ENCODE data around the gene IFNA5.

IFNA5 gene

DNA sequence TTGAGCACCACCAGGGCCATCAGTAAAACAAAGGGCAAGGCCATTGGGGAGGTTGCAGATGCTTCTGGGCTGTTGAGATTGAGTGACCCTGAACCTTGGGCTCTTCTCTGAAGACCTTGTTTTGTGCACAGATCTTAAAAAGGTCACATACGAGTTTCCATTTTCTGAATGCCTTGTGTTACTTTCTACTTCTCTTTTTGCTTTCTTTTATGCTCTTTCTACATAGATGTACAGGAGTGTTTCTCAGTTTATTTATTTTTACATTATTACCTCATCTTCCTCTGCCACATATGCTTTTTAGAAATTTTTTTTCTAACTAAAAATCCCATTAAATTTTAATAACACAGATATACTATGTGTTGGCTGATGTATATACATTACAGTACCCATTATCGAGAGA, at the start of gene IFNA5:
TSS of gene IFNA5 (minus strand) at position 101 of the 400 bp plus-strand sequence. CDS start at position 44, 57 bp downstream.
- no peak for DNase-seq (ENCODE audit: low read depth in 1 of 2, low spot score in 1 of 2)

DNA sequence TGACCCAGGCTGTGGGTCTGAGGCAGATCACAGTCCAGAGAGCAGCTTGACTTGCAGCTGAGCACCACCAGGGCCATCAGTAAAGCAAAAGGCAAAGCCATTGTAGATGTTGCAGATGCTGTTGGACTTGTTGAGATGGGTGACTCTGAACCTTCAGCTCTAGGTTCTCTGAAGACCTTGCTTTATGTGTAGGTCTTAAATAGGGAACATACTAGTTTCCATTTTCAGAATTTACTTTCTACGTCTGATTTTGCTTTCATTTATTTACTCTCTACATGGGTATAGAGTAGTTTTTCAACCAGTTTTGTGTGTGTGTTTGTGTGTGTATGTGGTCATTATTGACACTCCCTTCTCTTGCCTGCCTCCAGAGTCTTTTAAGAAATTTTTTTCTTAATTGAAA, 45.7 kb upstream of the IFNA5 start, which contains the start of gene IFNA6:
TSS of gene IFNA6 (minus strand) at position 101 of the 400 bp plus-strand sequence. CDS start at position 101, 0 bp downstream.
- DNase-seq (ENCODE audit: low read depth in 1 of 2, low spot score in 1 of 2) = no peak

GRCh38 chr9:21348430-21348970, 43.4 kb upstream of the IFNA5 start:
- no peak for DNase-seq (ENCODE audit: low read depth in 1 of 2, low spot score in 1 of 2)

- no peak for DNase-seq (ENCODE audit: low read depth in 1 of 2, low spot score in 1 of 2)
These were observed 35.6 kb upstream of the IFNA5 start for GRCh38 chr9:21340735-21341134.

DNA sequence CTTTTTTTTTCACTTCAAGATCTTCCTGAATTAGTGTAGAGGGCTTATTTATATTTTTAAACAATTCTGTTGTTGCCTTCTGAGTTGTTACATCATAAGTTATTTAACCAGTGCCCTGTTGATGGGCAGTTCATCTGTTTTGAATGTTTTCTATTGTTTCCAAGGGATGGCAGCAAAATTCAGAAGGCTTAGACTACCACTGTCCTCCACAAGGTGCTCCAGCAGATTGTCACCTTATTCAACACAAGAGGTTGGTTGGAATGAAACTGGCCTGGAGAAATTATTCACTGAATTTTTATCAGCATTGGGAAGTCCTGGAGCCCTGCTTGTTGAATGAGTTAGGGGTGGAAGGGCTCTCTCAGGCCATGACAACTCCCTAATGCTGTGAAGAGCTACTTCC, 31.3 kb upstream of the IFNA5 start:
- no peak for DNase-seq (ENCODE audit: low read depth in 1 of 2, low spot score in 1 of 2)

DNA sequence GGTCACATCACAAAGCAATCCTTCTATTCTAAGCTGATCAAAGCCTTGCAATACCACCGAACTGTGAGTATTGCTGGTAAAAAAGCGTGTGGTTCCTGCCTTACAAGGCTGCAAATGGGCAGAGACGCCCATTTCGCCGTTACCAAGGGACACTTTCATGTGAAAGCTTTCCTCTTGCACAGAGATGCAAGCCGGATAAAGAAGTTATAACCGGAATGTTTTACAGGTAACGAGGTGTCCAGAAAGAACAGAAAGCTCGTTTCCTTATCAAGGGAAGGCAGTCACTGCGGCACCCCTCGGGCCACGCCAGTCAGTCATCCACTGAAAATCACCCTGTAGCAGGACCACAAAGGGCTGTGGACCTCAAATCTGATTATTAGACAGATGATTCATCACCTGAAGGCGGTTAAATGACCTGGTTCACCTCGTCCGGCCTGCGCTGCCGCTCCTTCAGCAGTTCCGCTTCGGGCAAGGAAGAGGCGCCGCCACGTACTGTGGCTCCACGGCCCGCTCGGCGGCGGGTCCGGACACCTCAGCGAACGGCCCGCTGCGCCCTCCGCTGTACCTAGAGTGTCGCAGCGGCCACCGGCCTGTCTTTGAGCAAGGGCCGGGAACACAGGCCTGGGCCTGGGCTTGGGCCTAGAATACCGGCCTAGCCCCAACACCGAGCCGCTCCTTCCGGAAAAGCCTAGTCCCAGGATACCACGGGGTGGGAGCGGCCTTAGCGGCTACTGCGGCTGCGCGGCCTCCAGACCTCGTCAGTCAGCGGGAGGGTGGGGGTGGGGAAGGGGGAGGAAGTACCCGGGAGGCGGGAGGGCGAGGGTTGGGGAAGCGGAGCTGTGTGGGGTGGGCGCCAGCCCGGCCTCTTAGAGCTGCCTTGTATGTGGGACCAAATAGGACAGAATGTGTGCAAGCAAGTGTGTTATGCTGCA, 29.9 kb upstream of the IFNA5 start, which contains the start of gene KLHL9:
TSS of gene KLHL9 (minus strand) at position 704 of the 932 bp plus-strand sequence. CDS start at position 159, 545 bp downstream.
- DNase-seq (ENCODE audit: low read depth in 1 of 2, low spot score in 1 of 2) = peak; percentile 74 to 75

DNA sequence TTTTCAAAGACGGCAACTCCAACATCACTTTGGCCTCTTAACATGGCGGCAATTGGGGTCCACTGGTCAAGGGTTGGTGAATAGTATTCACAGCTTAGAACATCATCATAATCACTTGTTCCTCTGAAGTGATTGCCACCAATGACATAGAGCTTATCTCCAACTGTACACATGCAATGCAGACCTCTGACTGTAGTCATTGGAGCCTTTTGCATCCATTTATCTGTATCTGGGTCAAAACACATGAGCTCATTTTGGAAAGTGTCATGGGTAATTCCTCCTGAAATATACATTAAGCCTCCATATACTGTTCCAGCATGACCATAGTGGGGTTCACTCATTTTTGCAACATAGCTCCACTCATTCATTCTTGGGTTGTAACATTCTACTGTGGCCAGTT, 28.1 kb upstream of the IFNA5 start:
- DNase-seq (ENCODE audit: low read depth in 1 of 2, low spot score in 1 of 2) = no peak

GRCh38 chr9:21331676-21332402, 26.7 kb upstream of the IFNA5 start:
- no peak for DNase-seq (ENCODE audit: low read depth in 1 of 2, low spot score in 1 of 2)

GRCh38 chr9:21326526-21327139, 21.5 kb upstream of the IFNA5 start:
- DNase-seq (ENCODE audit: low read depth in 1 of 2, low spot score in 1 of 2) = no peak

GRCh38 chr9:21324047-21324446, 18.9 kb upstream of the IFNA5 start:
- DNase-seq (ENCODE audit: low read depth in 1 of 2, low spot score in 1 of 2) = no peak

- DNase-seq (ENCODE audit: low read depth in 1 of 2, low spot score in 1 of 2) = no peak
These were observed 17.9 kb upstream of the IFNA5 start for GRCh38 chr9:21322911-21323461.

DNA sequence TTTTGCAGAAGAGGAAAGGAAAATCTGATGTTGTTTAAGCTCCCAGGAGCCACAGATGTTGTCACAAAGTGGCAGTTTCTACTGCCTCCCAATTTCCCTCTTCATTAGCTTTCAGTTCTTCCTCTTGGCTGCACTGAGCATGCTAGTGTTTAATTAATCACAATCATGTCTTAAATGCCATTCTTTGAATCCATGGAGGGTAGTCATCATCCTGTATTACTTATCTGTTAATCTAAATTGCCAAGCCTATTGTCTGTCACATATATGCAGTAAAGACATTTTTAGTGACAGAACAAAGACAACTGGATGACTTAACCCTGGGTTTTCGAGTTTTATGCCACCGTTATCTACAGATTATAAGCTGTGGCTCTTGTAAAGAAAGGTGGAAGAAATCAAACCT, 15.4 kb upstream of the IFNA5 start:
- DNase-seq (ENCODE audit: low read depth in 1 of 2, low spot score in 1 of 2) = no peak

GRCh38 chr9:21317956-21318923, 13.1 kb upstream of the IFNA5 start:
- DNase-seq (ENCODE audit: low read depth in 1 of 2, low spot score in 1 of 2) = no peak

- DNase-seq (ENCODE audit: low read depth in 1 of 2, low spot score in 1 of 2) = no peak
These were observed 11.7 kb upstream of the IFNA5 start for GRCh38 chr9:21316860-21317259.

DNA sequence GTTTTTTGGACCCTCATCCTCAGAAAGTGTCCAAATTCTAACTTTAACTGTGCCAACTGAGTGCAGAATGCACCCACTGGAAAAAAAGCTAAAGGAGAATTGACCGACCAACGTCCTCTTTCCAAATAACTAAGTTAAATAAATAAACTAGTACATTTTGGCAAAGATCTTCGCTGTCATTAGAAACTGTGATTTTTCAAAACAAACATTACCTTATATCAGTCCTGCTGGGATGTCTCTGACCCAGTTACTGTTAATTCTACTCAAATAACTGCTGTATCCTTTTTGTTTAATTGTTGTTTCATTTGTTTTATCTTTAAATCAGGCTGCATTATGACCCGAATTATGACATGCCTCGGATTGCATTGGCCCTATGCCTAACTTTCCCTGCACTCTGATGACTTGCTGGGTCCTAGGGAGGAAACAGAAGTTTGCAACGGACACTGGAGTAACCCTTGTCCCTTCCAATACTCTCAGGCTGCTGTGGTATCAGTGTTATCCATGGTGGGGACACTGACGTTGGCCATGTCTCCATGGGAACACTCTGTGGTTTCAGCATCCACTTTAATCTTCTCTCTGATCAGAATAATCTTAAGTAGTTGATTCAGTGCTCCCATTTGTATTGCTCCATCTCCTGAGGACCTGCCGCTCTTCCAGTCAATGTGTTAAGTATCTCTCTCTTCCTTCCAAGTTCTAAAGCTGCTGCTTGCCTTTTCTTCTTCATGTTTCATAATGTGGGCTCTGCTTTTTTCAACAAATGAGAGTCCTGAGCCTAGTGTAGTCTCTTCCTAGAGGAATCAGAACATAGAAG, 11.1 kb upstream of the IFNA5 start:
- DNase-seq (ENCODE audit: low read depth in 1 of 2, low spot score in 1 of 2) = no peak

DNA sequence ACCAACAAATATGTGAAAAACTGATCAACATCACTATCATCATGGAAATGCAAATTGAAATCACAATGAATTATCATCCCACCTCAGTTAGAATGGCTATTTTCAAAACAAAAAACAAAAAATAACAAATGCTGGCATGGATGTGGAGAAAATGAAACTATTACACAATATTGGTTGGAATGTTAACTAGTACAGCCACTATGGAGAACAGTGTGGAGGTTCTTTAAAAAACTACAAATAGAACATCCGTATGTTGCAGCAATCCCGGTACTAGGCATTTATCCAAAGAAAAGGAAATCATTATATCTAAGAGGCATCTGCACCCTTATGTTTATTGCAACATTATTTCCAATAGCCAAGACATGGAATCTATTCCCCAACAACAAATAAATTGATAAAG, 9.0 kb upstream of the IFNA5 start:
- DNase-seq (ENCODE audit: low read depth in 1 of 2, low spot score in 1 of 2) = no peak

DNA sequence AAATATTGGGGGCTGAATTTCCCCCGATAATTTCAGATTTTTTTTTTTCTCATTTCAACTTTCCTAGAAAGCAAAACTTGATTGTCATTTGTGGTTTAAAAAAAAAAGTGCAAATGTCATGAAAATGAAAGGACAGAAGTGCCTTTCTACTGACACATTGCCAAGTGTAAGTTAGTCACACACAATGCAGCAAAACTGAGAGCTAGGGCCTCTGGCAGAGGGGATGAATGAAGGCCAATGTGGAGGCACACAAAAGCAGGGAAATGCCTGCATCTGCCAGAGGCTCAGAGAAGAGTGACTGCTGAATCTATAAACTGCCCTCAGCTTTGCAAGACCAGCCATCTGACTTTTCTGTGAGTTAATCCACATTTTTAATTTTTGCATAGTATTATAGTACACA, 6.8 kb upstream of the IFNA5 start:
- DNase-seq (ENCODE audit: low read depth in 1 of 2, low spot score in 1 of 2) = no peak

GRCh38 chr9:21295992-21296391, 9.1 kb downstream of the IFNA5 start:
- no peak for DNase-seq (ENCODE audit: low read depth in 1 of 2, low spot score in 1 of 2)
